ENCODE results near the gene ATP7B.

- TF ChIP-seq CTCF (IDR thresholded peaks at IDR 0.05) (no peak), POLR2A (IDR thresholded peaks at IDR 0.05) (no peak)
These were observed 97.7 kb downstream of the ATP7B start for GRCh38 chr13:51913421-51914136.
